K562 (cell line): Measurements from ENCODE around the gene PDLIM7. TPM values are rescaled to one million over a fixed set of nuclear protein-coding genes. Genes with fewer than 3 reads are reported as not detected.
A peak's percentile ranks its signal among the peaks of the same experiment; 100 is the strongest.

ENCODE experiments used
- ATAC-seq: fragments of 200-7000 bp; cut with Tn5 transposase; 3 replicates; pipeline ENCODE4 v1.9.1; 2020; ENCODE audit warnings: moderate library complexity
- BruUV-seq: library from RNA; stranded (reverse); fragments of 400-500 nt; replicated peaks from 2 replicates; lab custom pipeline; 2021; lab: Mats Ljungman, UMichigan
- CTCF ChIA-PET: fragments of 300-600 bp; formaldehyde crosslinking; extraction: SDS; loops from one replicate; lab custom pipeline; 2021; ENCODE audit warnings: low intra/inter-chr PET ratio; lab: Yijun Ruan, JAX
- POLR2A ChIA-PET: fragments of 300-600, 350-650 bp; sonication (Branson Sonifier 250); formaldehyde crosslinking; extraction: SDS; loops from one replicate; lab custom pipeline; 2021; ENCODE audit warnings: antibody characterized with exemption, inconsistent platforms; lab: Yijun Ruan, JAX
- DNase-seq, 4 experiments: peaks; one replicate each; pipeline versions ENCODE4 v3.0.0 to v3.0.0-alpha.2; 2011 to 2018; ENCODE audit warnings: low spot score in 3 of 4, mixed read lengths in 3 of 4; ENCODE audit errors: extremely low read depth in 1 of 4
- FAIRE-seq: peaks from 2 replicates; lab custom pipeline; 2011; peaks lifted over from hg19 to GRCh38; lab: Jason Lieb, UNC
- H2AFZ ChIP-seq: 2 replicates; pipeline ENCODE4 v1.6.0; 2011; ENCODE audit warnings: low read depth, low read length, control low read depth, inconsistent platforms
- H3K27ac ChIP-seq: fragments of 200-600 bp; 3 replicates; pipeline ENCODE4 v1.8.0; 2011; ENCODE audit warnings: low read depth, mild to moderate bottlenecking, control low read depth, inconsistent platforms, low read length, moderate library complexity, mixed read lengths; ENCODE audit errors: extremely low read depth
- H3K27me3 ChIP-seq, 2 experiments: fragments of 300-600 bp in 1 of 2; 2 replicates in 1 of 2; 3 replicates in 1 of 2; pipeline versions ENCODE4 v1.6.0 to v1.8.0; 2011; ENCODE audit warnings: inconsistent platforms in 2 of 2, low read length in 2 of 2, mild to moderate bottlenecking in 1 of 2, mixed read lengths in 1 of 2, moderate library complexity in 1 of 2; ENCODE audit not compliant: control insufficient read depth in 2 of 2, insufficient read depth in 2 of 2
- H3K36me3 ChIP-seq: fragments of 300-600 bp; 3 replicates; pipeline ENCODE4 v1.8.0; 2011; ENCODE audit warnings: mild to moderate bottlenecking, low read length, inconsistent platforms; ENCODE audit not compliant: control insufficient read depth, insufficient read depth
- H3K4me1 ChIP-seq, 2 experiments: fragments of 200-600 bp in 1 of 2; replicated peaks in 1 of 2; 2 replicates in 1 of 2; 3 replicates in 1 of 2; pipeline versions ENCODE4 v1.5.1 to v1.8.0; 2011; ENCODE audit warnings: inconsistent platforms in 2 of 2, low read length in 2 of 2, mild to moderate bottlenecking in 1 of 2, mixed read lengths in 1 of 2, moderate library complexity in 1 of 2; ENCODE audit not compliant: control insufficient read depth in 2 of 2, insufficient read depth in 2 of 2
- H3K4me2 ChIP-seq: 2 replicates; pipeline ENCODE4 v1.6.1; 2011; ENCODE audit warnings: low read length, control low read depth, inconsistent platforms, mixed read lengths; ENCODE audit not compliant: insufficient read depth
- H3K4me3 ChIP-seq: fragments of 200-600 bp; sonication (generic), shearing (Covaris generic); 2 replicates; pipeline ENCODE4 v1.5.1; 2016; ENCODE audit warnings: control low read depth, inconsistent platforms
- H3K79me2 ChIP-seq: fragments of 200-600 bp; 3 replicates; pipeline ENCODE4 v1.8.0; 2011; ENCODE audit warnings: low read length, inconsistent platforms; ENCODE audit not compliant: control insufficient read depth, insufficient read depth
- H3K9ac ChIP-seq, 2 experiments: 2 replicates each; pipeline versions ENCODE4 v1.6.0 to v1.6.1; 2011; ENCODE audit warnings: low read depth in 2 of 2, low read length in 2 of 2, control low read depth in 1 of 2, inconsistent platforms in 1 of 2, mild to moderate bottlenecking in 1 of 2, mixed read lengths in 1 of 2; ENCODE audit not compliant: insufficient read depth in 1 of 2
- H3K9me1 ChIP-seq: one replicate; pipeline ENCODE4 v1.6.0; 2011; ENCODE audit warnings: inconsistent platforms, mild to moderate bottlenecking, low read length, moderate library complexity; ENCODE audit not compliant: control insufficient read depth, insufficient read depth
- H3K9me3 ChIP-seq: replicated peaks from 2 replicates; pipeline ENCODE4 v1.5.1; 2011; ENCODE audit warnings: low read depth, low read length, inconsistent platforms; ENCODE audit not compliant: control insufficient read depth, insufficient read depth
- H4K20me1 ChIP-seq: replicated peaks from 2 replicates; pipeline ENCODE4 v1.6.1; 2011; ENCODE audit warnings: low read length, inconsistent platforms, mixed read lengths; ENCODE audit not compliant: control insufficient read depth, insufficient read depth
- ESRRA ChIP-seq: fragments of 450-650 bp; IDR thresholded peaks from 2 replicates; pipeline ENCODE4 v1.6.1; 2014; ENCODE audit warnings: low read depth, mild to moderate bottlenecking, moderate library complexity, borderline replicate concordance
- KHSRP ChIP-seq: fragments of 450-650 bp; IDR thresholded peaks from 2 replicates; pipeline ENCODE4 v1.6.1; 2017
- RFX7 ChIP-seq: fragments of 250-450 bp; sonication (Bioruptor Pico); IDR thresholded peaks from 2 replicates; pipeline ENCODE4 v1.5.1; 2021; ENCODE audit warnings: mild to moderate bottlenecking
- ZBED1 ChIP-seq: IDR thresholded peaks from 2 replicates; pipeline ENCODE4 v1.6.1; 2014
- ZBTB7A ChIP-seq: IDR thresholded peaks from 2 replicates; pipeline ENCODE4 v1.6.1; 2011; ENCODE audit warnings: low read depth, mild to moderate bottlenecking, low read length, moderate library complexity, borderline replicate concordance; ENCODE audit not compliant: control insufficient read depth
- WGBS: fragments of 100-300 bp; shearing (Covaris generic); methylation state at CpG from one replicate; pipeline ENCODE4 v1.1.6; 2016; ENCODE audit warnings: low coverage, mixed read lengths; ENCODE audit not compliant: insufficient coverage; ENCODE audit errors: missing lambda C conversion rate; 5-methylcytosine and 5-hydroxymethylcytosine counted together
- in situ Hi-C: fragments of 300-500 bp; cut with MboI; formaldehyde crosslinking; loops from 4 replicates; pipeline ENCODE4 v1.15.0; 2018; ENCODE audit warnings: inconsistent platforms, mixed read lengths
- intact Hi-C: fragments of 100-400 bp; cut with micrococcal nuclease; formaldehyde crosslinking; loops from 2 replicates; pipeline ENCODE4 v1.14.2; 2022
- polyA plus RNA-seq, 8 experiments: library from polyadenylated mRNA; depleted of rRNA in 4 of 8; stranded (reverse) in 5 of 8; unstranded in 3 of 8; fragments of >200 nt; fragmentation: Nextera tagmentation in 2 of 8; fragmentation: Illumina TruSeq in 1 of 8; extraction: Ambion mirVana in 2 of 8; extraction: Trizol in 1 of 8; gene quantifications; 2 replicates each; pipeline versions ENCODE4 v1.2.1 to v1.2.3, GENCODE V29; 2011 to 2014; ENCODE audit warnings: inconsistent platforms in 1 of 8, missing spikeins in 1 of 8
- total RNA-seq, 7 experiments: library from RNA; depleted of rRNA in 6 of 7; stranded (reverse); fragments of >200 nt in 6 of 7; fragmentation: Illumina TruSeq in 2 of 7; extraction: Trizol in 2 of 7; gene quantifications; 2 replicates each; pipeline versions ENCODE4 v1.2.1 to v1.2.3, GENCODE V29; 2011 to 2021; ENCODE audit warnings: low replicate concordance in 1 of 7
- TF ChIP-seq, protein P1 (sequence below): sonication (generic); formaldehyde crosslinking; IDR thresholded peaks from 2 replicates; pipeline ENCODE4 v1.8.0; 2022; ENCODE audit warnings: mild to moderate bottlenecking, missing genetic modification reagents
- TF ChIP-seq, protein P2 (sequence below): fragments of 450-650 bp; IDR thresholded peaks from 2 replicates; pipeline ENCODE4 v1.6.1; 2017; ENCODE audit warnings: antibody characterized with exemption, mild to moderate bottlenecking

Gene PDLIM7
- total and polyA plus RNA-seq, 9 of the 15 experiments (the other 6 are each of a cell fraction or from before 2014, with no cell fraction given) = 2.1 to 124 (median 32.6) TPM

DNA sequence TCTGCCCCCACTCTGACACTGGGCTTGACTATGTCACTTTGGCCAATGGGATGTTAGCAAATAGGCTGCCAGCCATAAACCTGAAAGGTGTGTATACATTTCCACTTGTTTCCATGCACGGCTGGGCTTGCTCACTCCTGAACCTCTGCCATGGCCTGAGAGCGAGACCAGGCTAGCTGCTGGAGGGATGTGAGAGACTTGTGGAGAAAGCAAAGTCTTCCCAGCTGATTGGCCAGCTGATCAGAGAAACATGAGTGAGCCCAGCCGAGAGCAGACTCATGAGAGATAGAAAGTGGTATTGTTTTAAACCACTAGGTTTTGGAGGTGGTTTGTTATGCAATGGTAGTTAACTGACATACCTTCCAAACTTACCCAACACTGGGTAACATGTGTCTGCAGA is 43.0 kb upstream of the PDLIM7 start:
- H3K27me3 ChIP-seq = no peaks in the 10 kb centered on the region
- no peaks in the 10 kb centered on the region for H3K9me3 ChIP-seq
- H3K4me3 ChIP-seq = no peak overlapping the region
- no peak overlapping the region for H3K4me2 ChIP-seq
- TF ChIP-seq, protein P1, sequence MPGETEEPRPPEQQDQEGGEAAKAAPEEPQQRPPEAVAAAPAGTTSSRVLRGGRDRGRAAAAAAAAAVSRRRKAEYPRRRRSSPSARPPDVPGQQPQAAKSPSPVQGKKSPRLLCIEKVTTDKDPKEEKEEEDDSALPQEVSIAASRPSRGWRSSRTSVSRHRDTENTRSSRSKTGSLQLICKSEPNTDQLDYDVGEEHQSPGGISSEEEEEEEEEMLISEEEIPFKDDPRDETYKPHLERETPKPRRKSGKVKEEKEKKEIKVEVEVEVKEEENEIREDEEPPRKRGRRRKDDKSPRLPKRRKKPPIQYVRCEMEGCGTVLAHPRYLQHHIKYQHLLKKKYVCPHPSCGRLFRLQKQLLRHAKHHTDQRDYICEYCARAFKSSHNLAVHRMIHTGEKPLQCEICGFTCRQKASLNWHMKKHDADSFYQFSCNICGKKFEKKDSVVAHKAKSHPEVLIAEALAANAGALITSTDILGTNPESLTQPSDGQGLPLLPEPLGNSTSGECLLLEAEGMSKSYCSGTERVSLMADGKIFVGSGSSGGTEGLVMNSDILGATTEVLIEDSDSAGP (CRISPR knock-in tag) = no peak
- TF ChIP-seq KHSRP = no peak
- TF ChIP-seq ZBTB7A = no peak
- no peak for TF ChIP-seq ESRRA
- TF ChIP-seq, protein P2, sequence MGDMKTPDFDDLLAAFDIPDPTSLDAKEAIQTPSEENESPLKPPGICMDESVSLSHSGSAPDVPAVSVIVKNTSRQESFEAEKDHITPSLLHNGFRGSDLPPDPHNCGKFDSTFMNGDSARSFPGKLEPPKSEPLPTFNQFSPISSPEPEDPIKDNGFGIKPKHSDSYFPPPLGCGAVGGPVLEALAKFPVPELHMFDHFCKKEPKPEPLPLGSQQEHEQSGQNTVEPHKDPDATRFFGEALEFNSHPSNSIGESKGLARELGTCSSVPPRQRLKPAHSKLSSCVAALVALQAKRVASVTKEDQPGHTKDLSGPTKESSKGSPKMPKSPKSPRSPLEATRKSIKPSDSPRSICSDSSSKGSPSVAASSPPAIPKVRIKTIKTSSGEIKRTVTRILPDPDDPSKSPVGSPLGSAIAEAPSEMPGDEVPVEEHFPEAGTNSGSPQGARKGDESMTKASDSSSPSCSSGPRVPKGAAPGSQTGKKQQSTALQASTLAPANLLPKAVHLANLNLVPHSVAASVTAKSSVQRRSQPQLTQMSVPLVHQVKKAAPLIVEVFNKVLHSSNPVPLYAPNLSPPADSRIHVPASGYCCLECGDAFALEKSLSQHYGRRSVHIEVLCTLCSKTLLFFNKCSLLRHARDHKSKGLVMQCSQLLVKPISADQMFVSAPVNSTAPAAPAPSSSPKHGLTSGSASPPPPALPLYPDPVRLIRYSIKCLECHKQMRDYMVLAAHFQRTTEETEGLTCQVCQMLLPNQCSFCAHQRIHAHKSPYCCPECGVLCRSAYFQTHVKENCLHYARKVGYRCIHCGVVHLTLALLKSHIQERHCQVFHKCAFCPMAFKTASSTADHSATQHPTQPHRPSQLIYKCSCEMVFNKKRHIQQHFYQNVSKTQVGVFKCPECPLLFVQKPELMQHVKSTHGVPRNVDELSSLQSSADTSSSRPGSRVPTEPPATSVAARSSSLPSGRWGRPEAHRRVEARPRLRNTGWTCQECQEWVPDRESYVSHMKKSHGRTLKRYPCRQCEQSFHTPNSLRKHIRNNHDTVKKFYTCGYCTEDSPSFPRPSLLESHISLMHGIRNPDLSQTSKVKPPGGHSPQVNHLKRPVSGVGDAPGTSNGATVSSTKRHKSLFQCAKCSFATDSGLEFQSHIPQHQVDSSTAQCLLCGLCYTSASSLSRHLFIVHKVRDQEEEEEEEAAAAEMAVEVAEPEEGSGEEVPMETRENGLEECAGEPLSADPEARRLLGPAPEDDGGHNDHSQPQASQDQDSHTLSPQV = no peak
- no peak for TF ChIP-seq ZBED1
- TF ChIP-seq RFX7 = no peak
- intact Hi-C loops = no loop called here
- H4K20me1 ChIP-seq = 0 out of 2 replicates have a peak, but pooled peaks cover 3% of the 10 kb centered on the region
- 98% methylated on average over 3 of the region's 3 CpGs for WGBS
- no peaks in the 10 kb centered on the region for H3K4me1 ChIP-seq
- peaks cover 24% of the 10 kb centered on the region; the same call in 2 of the 3 replicates for H3K79me2 ChIP-seq
- ChIA-PET POLR2A (interaction anchor here (1.1 to 1.3 kb wide), 2 partner anchors 10 to 11 kb away, joined by 3 to 6 read pairs; no protein-coding TSS in a partner anchor), CTCF (no interaction called here)
- no peaks in the 10 kb centered on the region for H3K9me1 ChIP-seq
- H2AFZ ChIP-seq = no peak overlapping the region
- H3K27ac ChIP-seq = no peak overlapping the region
- peak in 1 of 4 experiments; percentile 31 for DNase-seq
- BruUV-seq = no TSS peak
- H3K36me3 ChIP-seq = peaks cover 78% of the 10 kb centered on the region; the same call in 2 of the 3 replicates
- no peak for FAIRE-seq
- in situ Hi-C loops = no loop called here
- ATAC-seq = no peak
- no peak overlapping the region for H3K9ac ChIP-seq
